HG02642 (cell line): ENCODE results near the gene VSNL1.
"Not testable (repeated sequence)": the region's sequence is repeated elsewhere in the genome, so short reads cannot be mapped to it uniquely, and the experiment has no call there.

Source experiments
- ATAC-seq: cut with Tn5 transposase; IDR thresholded peaks from one replicate; pipeline ENCODE4 v1.9.1; 2021; ENCODE audit warnings: mild to moderate bottlenecking; ENCODE audit not compliant: unreplicated experiment, poor library complexity

VSNL1 gene

DNA sequence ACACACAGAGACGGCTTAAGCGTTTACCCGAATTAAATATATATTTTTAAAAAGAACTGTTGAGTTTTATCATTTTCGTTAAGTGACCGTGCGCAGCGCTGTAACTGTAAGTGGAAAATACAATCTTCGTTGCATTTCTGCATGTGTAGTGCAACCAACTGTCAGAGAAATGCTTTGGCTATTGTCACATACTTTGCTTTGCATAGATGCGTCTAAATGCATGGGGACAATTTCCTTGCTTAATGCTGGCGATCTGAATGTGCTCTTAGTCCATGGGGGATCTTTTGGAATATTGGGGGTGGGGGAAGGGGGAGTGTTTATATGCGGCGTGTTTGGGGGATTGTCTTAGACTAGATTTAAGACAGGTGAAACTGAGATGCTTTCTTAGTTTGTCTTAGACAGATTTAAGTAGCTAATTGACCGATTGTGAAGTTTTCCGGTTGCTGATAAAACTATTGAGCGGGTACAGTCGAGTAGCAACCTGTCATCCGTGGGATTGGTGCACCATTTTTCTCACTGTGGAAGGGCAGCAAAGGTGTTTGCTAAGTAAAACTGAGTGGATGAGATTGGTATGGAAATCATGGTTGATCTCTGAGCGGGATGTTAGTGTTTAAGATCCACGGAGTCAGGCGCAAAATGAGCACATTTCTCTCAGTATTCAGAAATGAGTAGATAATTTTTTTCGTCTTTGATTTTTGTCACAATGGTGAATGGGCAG is 476 bp downstream of the VSNL1 start:
- no peak for ATAC-seq

DNA sequence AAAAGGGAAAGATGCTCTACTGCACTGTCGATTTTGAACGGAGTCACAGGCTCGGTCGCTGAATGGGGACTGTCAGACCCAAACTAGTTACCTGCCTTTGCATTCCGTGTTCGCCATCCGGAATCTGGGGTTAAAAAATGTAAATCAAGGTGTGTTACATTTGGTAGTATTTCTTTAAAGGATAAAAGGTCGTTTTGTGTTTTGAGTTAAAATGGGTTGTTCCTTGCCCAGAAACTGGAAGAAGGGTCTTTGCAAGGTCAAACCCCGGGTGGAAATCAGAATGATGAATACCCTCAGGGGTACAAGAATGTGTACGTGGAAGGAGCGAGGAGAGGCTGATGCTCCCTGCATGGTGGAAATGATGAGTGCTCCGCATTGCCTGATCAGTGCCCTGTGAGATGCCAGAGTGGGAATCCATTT is 1.0 kb downstream of the VSNL1 start:
- no peak for ATAC-seq

DNA sequence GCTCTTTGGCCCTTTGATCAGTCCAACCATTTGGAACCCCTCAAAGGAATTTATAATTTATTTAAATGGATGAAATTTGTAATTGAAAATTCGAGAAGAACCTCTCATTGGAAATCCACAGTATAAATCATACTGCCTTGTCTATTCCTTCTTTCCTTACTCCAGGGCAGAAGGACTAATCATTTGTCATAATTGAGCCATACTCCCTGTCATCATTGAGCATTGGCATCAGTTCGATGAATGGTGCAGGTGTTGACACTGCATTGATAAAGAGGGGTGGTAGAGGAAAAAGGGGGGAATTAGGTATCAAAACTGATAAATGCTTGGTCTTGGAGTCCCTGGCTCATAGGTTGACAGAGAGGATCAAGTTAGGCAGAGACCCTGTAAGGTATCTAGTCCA is 2.0 kb downstream of the VSNL1 start:
- no peak for ATAC-seq

DNA sequence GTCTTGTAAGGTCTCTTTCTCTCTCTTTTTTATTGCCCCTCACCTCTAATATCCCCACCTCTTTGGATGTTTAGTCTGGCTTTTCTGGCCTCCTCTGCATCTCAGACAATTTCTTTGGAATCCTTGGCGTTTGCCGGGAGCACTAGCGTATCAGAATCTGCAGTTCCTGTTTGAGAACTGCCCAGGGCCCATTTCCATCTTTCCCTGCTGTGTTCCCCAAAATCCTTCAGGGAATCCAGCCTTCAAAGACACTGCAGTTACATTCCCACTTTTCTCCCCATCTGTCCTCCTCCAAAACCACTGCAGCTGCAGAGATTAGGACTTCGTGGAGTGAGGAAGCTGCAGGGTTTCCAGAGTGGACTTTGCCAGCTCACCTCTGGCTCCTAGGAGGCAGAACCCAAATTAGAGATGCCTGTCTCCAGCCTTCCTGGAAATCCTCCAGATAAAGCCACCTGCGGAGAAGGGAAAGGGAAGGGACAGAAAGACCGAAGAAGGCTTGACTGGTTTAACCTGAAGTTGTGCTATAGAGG is 2.7 kb downstream of the VSNL1 start:
- ATAC-seq, result no peak

DNA sequence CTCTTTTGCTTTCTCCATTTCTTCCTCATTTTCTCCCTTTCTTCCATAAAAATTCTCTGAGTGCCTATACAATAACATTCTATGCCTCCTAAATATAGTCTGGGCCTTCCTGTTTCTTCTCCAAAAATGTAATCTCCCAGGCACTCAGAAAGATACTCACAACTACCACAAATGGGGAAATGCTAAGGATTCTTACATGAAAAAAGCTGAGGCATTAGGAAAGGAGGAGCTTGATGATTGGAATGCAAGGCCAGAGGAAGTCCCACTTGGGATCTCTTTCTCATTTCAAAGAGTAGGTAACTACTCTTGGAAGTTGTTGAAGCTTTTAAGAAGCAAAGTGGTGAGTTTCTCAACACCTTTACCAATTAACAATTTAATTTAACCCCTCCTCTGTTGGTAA is 3.4 kb downstream of the VSNL1 start:
- ATAC-seq, result no peak

DNA sequence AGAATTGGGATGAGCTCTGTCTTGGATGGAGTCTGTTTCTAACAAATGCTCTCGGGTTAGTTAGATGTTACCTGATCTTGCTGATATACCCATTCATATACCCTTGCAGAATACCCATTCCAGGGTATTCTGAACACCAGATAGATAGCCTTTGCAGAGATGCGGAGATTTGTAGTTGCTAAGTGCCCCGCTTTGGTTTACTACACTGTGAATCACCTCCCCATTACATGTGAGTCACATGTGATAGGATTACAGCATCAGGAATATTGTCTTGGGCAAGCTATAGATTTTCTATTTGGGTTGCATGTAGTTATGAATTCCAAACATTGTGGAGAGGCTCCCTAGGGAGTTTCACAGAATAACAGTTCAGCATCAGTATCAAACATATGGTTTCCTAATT is 3.8 kb downstream of the VSNL1 start:
- ATAC-seq, result no peak

DNA sequence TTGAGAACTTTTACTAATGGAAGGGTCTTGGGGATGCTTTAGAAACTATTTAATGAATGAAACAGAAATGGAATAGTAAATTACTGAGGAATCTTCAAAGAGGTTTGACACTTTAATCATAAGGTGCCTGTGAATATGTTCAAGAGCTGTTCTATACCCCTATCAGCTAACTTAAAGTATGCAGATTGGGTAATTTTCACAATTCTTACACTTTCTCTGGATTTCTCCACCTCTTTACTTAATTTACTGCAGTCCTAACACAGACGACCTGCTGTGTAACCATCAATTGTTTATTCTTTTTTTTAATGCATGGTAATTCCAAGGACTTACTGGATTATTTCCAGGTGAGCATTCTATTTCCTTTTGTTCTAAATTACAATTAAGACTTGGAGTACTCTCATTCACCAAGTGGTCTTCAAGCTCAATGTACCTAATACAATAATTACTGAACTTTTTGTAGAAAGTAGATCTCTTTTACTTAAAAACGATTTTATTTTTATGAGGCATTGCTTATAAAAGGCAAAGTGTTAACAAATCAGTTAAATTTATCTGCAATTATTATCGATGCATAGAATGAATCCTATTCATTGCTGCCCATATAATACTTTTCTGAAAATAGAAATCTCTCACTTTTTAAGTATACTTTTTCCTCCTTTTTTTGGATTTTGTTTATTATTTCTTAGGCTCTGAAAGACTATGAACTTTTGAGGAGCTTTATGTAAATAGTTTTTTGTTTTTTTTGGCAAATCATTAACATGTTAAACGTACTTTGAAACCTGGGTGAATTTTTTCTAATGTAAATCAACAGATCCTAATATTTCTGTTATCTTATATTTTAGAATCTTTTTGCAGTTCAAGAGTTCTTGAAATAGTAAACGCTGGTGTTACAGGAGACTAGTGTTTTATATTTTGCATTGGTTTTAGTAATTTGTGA is 5.5 kb downstream of the VSNL1 start:
- no peak for ATAC-seq

DNA sequence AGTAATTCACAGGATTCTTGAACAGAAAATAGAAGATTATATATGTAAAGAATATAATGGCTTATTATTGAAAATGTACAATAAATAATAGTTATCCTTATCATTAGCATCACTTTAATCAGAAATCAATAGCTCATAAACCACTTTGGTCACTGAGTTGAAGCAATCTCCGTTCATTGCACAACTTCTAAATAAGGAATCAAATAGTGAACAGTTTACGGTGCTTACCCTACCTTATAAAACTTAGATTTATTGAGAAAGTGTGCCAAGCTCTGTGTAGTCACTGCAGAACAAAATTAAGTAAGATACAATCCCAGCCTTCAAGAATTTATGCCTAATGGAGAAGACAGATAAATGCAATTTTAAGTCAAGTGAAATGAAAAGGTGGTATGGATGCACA is 6.7 kb downstream of the VSNL1 start:
- ATAC-seq, result no peak

DNA sequence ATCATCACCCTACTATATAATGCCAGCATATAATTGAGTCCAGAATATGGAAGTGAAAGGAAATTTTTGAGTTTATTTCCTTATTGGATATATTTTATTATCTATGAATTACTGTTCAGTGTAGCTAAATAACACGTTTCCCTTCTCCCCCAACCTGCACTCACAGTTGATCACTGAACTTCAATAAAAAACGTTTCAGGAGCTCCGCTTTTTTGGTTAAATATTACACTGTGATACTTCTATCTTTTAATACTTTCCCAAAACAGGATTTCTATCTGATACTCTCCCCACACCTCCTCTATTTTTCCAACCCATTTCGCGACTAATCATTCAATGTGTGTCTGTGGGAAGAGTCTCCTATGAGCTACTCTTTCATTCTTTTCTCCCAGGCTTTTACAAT is 7.2 kb downstream of the VSNL1 start:
- ATAC-seq, result no peak

DNA sequence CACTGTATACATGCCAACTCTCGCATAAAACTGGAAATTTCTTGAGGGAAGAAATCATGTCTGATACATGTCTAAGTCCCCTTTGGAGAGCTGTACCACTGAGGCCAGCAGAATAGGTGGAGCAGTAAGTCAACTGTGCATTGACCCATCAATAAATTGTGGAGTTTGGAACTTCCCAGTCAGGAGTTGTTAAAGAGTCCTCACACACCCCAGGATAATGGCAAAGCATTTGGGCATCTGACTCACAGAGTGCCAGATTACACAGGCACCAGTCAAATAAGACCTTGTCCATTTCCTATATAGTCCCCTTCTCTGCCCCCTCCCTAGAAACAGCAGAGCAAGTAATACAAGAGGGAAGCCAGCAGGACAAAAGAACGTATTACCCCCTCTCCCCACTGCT is 10.4 kb downstream of the VSNL1 start:
- no peak for ATAC-seq

DNA sequence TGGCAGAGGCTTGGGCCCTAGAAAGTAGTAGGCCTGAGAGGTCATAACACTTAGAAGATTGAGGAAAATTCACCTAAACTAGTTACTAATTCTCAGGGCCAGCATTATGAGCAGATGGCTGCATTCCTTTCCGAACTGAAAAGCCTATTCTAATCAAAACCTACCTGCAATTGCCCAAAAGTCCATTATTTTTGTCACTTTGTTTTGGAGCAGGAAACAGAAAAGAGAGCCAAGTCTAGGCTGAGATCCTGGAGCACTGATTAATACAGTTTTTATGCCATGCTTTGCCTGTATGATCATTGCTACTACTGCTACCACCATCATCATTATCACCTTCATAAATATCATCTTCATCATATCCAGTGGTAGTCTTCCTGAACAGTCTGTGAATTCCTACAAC is 14.7 kb downstream of the VSNL1 start:
- no peak for ATAC-seq

DNA sequence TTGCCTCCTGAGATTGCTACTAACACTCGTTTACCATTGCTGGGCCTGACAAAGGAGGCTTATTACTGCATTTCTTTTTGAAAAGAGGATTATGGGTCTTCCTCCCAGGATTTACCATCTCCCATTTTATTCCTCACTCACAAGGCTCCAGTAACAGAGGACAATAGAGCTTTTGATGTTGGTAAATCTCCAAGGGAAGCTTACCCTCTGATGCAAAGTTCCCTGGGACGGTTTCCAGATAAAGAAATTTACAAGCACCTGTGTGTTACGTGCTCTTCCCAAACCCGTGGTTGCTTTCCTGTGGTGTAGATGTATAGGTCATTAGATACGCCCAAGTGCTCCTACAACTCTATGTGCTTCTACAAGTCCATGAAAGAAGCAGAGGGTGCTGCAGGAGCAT is 17.1 kb downstream of the VSNL1 start:
- ATAC-seq, result no peak

DNA sequence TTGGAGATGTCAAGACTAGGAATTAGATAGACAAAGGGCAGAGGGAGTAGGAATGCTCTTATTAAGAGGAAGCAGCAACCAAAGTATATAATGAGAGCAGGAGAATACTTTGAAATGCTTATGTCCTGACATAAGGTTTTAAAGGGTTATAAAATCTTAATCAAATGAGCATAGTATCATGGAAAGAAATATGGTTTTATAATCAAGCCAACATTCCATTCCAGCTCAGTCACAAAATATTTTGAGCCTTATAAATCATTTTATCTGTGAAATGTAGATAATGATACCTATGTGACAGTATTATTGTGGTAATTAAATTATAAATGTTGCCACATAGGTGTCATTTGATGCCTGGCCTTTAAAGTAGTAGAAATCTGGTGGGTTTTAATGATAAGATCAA is 17.6 kb downstream of the VSNL1 start:
- no peak for ATAC-seq

DNA sequence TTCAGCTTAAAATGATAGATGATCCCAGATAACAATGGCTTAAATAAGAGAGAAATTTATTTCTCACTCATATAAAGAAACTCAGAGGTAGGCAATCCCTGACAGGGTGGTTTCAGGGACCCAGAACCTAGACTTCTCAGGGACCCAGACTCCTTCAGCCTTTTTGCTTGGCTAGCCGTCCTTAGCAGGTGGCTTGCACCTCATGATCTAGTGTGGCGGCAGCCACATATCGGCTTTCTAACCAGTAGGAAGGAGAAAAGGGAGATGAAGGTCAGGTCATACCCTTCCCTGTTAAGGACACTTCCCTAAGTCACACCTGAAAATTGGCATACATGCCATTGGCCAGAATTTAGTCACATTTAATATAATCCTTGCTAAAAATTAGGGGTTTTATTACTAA is 18.4 kb downstream of the VSNL1 start:
- ATAC-seq, result no peak

DNA sequence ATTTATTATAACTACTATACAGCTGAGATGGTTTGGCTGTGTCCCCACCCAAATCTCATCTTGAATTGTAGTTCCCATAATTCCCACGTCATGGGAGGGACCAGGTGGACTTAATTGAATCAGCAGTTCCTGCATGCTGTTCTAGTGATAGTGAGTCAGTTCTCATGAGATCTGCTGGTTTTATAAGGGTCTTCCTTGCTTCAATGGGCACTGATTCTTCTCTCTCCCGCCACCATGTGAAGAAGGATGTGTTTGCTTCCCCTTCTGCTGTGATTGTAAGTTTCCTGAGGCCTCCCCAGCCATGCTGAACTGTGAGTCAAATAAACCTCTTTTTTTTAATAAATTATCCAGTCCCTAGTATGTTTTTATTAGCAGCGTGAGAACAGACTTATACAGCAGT is 25.2 kb downstream of the VSNL1 start:
- ATAC-seq, result not testable (repeated sequence)

DNA sequence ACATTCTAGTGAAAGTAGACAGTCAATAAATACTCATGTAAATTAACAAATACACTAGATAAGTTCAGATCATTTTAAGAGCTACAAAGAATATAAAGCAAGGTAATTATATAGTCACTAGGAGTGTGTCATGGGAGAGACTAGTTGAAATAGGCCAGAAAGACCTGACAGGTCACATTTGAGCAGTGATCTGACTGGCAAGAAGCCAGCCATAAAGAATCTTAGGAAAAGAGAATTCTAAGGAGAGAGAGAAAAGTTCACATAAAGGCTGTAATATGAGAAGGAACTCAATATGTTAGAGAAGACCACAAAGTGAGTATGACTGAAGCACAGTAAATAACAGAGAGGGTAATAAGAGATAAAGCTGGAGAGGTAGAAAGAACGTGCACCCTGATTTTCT is 31.2 kb downstream of the VSNL1 start:
- no peak for ATAC-seq

DNA sequence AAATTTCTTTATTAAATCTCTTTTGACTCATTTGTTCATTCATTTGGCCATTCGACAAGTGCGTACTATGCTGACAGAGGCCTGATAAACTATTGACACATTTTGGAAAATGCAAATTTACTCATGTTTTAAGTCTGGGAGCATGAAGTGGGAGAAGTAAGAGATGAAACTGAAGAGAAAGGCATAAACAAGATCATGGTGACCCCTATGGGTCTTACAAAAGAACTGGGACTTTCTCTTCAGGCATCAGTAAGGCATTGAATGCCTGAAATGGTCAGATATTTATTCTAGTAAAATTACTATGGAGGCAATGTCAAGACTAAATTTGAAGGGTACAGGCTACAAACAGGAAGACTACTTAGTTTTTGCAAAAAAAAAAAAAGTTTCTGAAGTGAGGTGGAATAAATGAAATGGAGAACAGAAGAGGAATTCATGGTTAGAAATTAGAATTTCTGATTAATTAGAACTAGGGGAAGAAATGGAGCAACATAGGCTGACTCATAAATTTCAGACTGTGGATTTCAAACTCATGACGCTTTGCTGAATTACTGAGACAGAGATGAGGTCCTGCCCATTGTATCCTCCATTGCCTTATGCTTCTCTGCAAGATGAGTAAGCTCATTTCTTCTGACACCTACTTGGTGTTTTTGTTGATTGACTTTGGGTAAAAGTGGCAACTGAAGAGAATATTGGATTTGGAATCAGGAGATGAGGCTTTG is 32.7 kb downstream of the VSNL1 start:
- ATAC-seq, result no peak

DNA sequence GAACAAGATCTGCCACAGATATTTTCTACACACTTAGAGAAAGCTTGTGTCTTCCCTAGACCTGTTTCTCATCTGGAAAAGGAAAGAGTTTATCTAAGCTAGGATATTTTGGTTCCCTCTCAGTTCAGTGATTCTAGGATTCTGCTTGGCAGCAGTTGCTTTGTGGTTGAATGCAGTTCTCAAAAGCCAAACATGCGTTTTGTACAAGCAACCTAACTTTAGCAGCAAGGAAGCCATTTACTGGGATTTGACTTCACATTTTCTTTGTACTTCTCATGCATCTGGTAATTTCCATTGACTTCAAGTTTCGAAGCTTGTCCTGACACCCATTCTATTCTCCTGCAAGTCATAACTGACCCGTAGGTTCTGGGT is 33.3 kb downstream of the VSNL1 start:
- ATAC-seq, result no peak

DNA sequence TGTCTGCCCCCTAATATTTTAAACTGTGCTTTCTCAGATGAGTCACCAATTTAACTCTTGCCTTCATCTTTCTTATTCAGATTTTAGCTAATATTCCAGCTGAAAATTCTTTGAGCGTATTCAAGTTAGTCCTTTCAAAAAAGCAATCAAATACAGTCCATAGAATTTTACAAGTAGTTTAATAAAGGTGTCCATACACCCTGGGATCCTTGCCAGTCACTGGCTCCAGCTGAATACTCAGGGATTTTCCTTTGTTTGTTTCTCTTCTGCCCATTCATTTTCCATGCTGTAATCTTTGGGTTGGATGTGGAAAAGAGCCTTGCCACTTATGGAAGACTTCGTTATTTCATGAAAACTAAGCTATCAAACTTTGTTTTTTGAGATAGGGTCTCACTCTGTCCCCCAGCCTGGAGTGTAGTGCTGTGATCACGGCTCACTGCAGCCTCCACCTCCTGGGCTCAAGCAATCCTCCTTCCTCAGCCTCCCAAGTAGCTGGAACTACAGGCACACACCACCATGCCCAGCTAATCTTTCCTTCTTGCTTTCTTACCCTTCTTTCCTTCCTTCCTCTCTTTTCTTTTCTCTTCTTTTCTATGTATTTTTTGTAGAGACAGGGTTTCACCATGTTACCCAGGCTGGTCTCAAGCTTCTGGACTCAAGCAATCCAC is 34.0 kb downstream of the VSNL1 start:
- no peak for ATAC-seq

DNA sequence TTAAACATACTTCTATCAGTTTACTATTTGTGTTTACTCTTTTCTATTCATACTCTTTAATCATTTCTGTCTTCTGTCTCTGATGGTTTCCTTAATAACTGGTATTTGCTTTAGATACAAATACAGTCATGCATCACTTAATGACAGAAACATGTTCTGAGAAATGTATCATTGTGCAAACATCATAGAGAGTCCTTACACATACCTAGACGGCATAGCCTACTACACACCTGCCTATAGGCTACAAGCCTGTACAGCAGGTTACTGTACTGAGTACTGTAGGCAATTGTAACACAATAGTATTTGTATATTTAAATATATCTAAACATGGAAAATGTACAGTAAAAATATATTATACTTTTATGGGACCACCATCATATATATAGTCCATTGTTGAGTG is 36.3 kb downstream of the VSNL1 start:
- ATAC-seq, result no peak
